ENCODE data around the gene SV2A. TPM values are rescaled to one million over a fixed set of nuclear protein-coding genes. Genes with fewer than 3 reads are reported as not detected.

SV2A gene
- total and polyA plus RNA-seq, 2 donors (not counting 1 experiment from before 2014, with no cell fraction given) = 0.07 to 0.24 TPM

GRCh38 chr1:149949911-149950310, 32.3 kb upstream of the SV2A start:
- Histone ChIP-seq H3K9me3 (ENCODE audit: control extremely low read depth in 1 of 3, control insufficient read depth in 2 of 3, insufficient read depth in 1 of 3, low read length in 2 of 3) (no peaks in the 10 kb centered on the region), H4K20me1 (ENCODE audit: control insufficient read depth, insufficient read depth, low read length, poor library complexity, severe bottlenecking) (no peaks in the 10 kb centered on the region), H3K36me3 (replicated peaks in 1 of 2; ENCODE audit: control extremely low read depth in 1 of 2, control insufficient read depth in 1 of 2, extremely low read depth in 1 of 2, insufficient read depth in 2 of 2, low read length in 1 of 2) (no peaks in the 10 kb centered on the region), H3K27me3 (replicated peaks in 1 of 4; ENCODE audit: control extremely low read depth in 1 of 4, control insufficient read depth in 3 of 4, insufficient read depth in 4 of 4, low read length in 3 of 4) (no peaks in the 10 kb centered on the region), H2AFZ (ENCODE audit: insufficient read depth, low read depth, low read length, poor library complexity, severe bottlenecking) (no peak overlapping the region), H3K4me2 (replicated peaks; ENCODE audit: low read depth, low read length, poor library complexity, severe bottlenecking) (no peak overlapping the region), H3K9ac (ENCODE audit: low read length) (no peak overlapping the region), H3K4me3 (ENCODE audit: control extremely low read depth in 1 of 5, extremely low read depth in 1 of 5, insufficient read depth in 1 of 5, low read depth in 2 of 5, low read length in 4 of 5) (no peak overlapping the region), H3K79me2 (ENCODE audit: control insufficient read depth, insufficient read depth, low read length) (no peaks in the 10 kb centered on the region), H3K27ac (ENCODE audit: low read length in 2 of 2) (no peak overlapping the region), H3K4me1 (ENCODE audit: control insufficient read depth in 2 of 2, insufficient read depth in 2 of 2, low read length in 2 of 2) (no peaks in the 10 kb centered on the region)
- WGBS (ENCODE audit: insufficient coverage) = no CpG with 5 or more reads among the region's 6 CpGs
- POLR2A ChIA-PET = no interaction called here
- H3K27ac Mint-ChIP-seq = no peak overlapping the region
- no peaks in the 10 kb centered on the region for H3K4me1 Mint-ChIP-seq
- CTCF ChIA-PET = interaction anchor here (1.0 to 1.2 kb wide), 2 partner anchors 9 to 238 kb away, joined by 5 read pairs; no protein-coding TSS in a partner anchor
- no peak overlapping the region for H3K4me3 Mint-ChIP-seq
- intact Hi-C loops (cut with micrococcal nuclease) = no loop called here
- ATAC-seq (ENCODE audit: low read depth) (no peak), DNase-seq (no peak)
- TF ChIP-seq EZH2 (IDR thresholded peaks at IDR 0.05; ENCODE audit: borderline replicate concordance, insufficient read depth, low read depth, low read length, poor library complexity, severe bottlenecking) = no peak
- no peak for TF ChIP-seq CTCF (IDR thresholded peaks at IDR 0.05)
- no peaks in the 10 kb centered on the region for H3K9me3 Mint-ChIP-seq (ENCODE audit: insufficient read depth)
- H3K27me3 Mint-ChIP-seq = no peaks in the 10 kb centered on the region

GRCh38 chr1:149945206-149945605, 27.6 kb upstream of the SV2A start:
- Histone ChIP-seq H3K9me3 (ENCODE audit: control extremely low read depth in 1 of 3, control insufficient read depth in 2 of 3, insufficient read depth in 1 of 3, low read length in 2 of 3) (no peaks in the 10 kb centered on the region), H3K4me3 (ENCODE audit: control extremely low read depth in 1 of 5, extremely low read depth in 1 of 5, insufficient read depth in 1 of 5, low read depth in 2 of 5, low read length in 4 of 5) (no peak overlapping the region), H3K36me3 (replicated peaks in 1 of 2; ENCODE audit: control extremely low read depth in 1 of 2, control insufficient read depth in 1 of 2, extremely low read depth in 1 of 2, insufficient read depth in 2 of 2, low read length in 1 of 2) (no peaks in the 10 kb centered on the region), H3K27ac (ENCODE audit: low read length in 2 of 2) (no peak overlapping the region), H3K79me2 (ENCODE audit: control insufficient read depth, insufficient read depth, low read length) (no peaks in the 10 kb centered on the region), H2AFZ (ENCODE audit: insufficient read depth, low read depth, low read length, poor library complexity, severe bottlenecking) (no peak overlapping the region), H4K20me1 (ENCODE audit: control insufficient read depth, insufficient read depth, low read length, poor library complexity, severe bottlenecking) (no peaks in the 10 kb centered on the region), H3K4me2 (replicated peaks; ENCODE audit: low read depth, low read length, poor library complexity, severe bottlenecking) (no peak overlapping the region), H3K9ac (ENCODE audit: low read length) (no peak overlapping the region), H3K27me3 (replicated peaks in 1 of 4; ENCODE audit: control extremely low read depth in 1 of 4, control insufficient read depth in 3 of 4, insufficient read depth in 4 of 4, low read length in 3 of 4) (peaks cover 0 to 3% (median 0%) of the 10 kb centered on the region in 4 experiments), H3K4me1 (ENCODE audit: control insufficient read depth in 2 of 2, insufficient read depth in 2 of 2, low read length in 2 of 2) (no peaks in the 10 kb centered on the region)
- DNase-seq (no peak), ATAC-seq (ENCODE audit: low read depth) (no peak)
- no peak for TF ChIP-seq CTCF (IDR thresholded peaks at IDR 0.05)
- no peak for TF ChIP-seq EZH2 (IDR thresholded peaks at IDR 0.05; ENCODE audit: borderline replicate concordance, insufficient read depth, low read depth, low read length, poor library complexity, severe bottlenecking)
- POLR2A ChIA-PET = no interaction called here
- 91% methylated on average over 1 of the region's 4 CpGs for WGBS (ENCODE audit: insufficient coverage)
- intact Hi-C loops (cut with micrococcal nuclease) = no loop called here
- no peaks in the 10 kb centered on the region for H3K27me3 Mint-ChIP-seq
- H3K27ac Mint-ChIP-seq = no peak overlapping the region
- no peak overlapping the region for H3K4me3 Mint-ChIP-seq
- H3K9me3 Mint-ChIP-seq (ENCODE audit: insufficient read depth) = no peaks in the 10 kb centered on the region
- no peaks in the 10 kb centered on the region for H3K4me1 Mint-ChIP-seq
- CTCF ChIA-PET = interaction anchor here (0.5 kb wide), 1 partner anchor 129 kb away, joined by 3 read pairs; no protein-coding TSS in a partner anchor

Measured in B cell (primary cell).